HUES6 (cell line): Measurements from ENCODE around the gene NHLRC4.

Experiments used
- H3K27ac ChIP-seq: 2 replicates; pipeline ENCODE4 v1.7.0; 2013; ENCODE audit warnings: low read depth, mild to moderate bottlenecking, low read length, inconsistent platforms
- H3K27me3 ChIP-seq: 2 replicates; pipeline ENCODE4 v1.6.1; 2013; ENCODE audit warnings: low read length; ENCODE audit not compliant: control insufficient read depth, insufficient read depth
- H3K36me3 ChIP-seq: 2 replicates; pipeline ENCODE4 v1.6.1; 2013; ENCODE audit warnings: low read length; ENCODE audit not compliant: control insufficient read depth, insufficient read depth
- H3K4me1 ChIP-seq: 2 replicates; pipeline ENCODE4 v1.6.1; 2013; ENCODE audit warnings: low read length; ENCODE audit not compliant: control insufficient read depth, insufficient read depth
- H3K4me3 ChIP-seq: 2 replicates; pipeline ENCODE4 v1.5.1; 2013; ENCODE audit warnings: low read depth, low read length
- H3K9ac ChIP-seq: one replicate; pipeline ENCODE4 v1.6.1; 2013; ENCODE audit warnings: mild to moderate bottlenecking, low read length
- H3K9me3 ChIP-seq: 2 replicates; pipeline ENCODE4 v1.6.1; 2013; ENCODE audit warnings: low read depth, low read length; ENCODE audit not compliant: control insufficient read depth, insufficient read depth

NHLRC4 gene

DNA sequence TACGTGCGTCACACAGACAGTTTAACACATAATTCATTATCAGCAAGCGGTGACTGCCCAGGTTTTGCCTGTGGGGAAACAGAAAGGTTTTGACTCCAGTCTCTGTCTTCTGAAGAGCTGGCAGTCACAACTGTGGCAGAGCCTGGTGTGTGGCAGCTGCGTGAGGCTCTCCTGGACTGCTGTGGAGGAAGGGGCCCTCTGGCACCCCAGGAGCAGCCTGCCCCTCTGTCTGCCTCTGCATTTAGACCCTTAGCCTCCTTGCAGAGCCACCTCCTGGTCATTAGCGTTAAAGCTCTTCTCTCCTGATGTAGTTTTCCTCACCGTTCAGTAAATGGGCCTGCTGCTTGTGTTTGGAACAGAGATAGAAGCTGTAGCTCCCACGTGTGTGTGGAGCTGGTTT lies 34.0 kb downstream of the NHLRC4 start:
- Histone ChIP-seq H3K27ac (no peak overlapping the region), H3K4me3 (no peak overlapping the region), H3K9ac (no peak overlapping the region), H3K36me3 (peaks cover 3% of the 10 kb centered on the region; the same call in 1 of the 2 replicates), H3K9me3 (peaks cover 19% of the 10 kb centered on the region), H3K27me3 (no peaks in the 10 kb centered on the region), H3K4me1 (no peaks in the 10 kb centered on the region)

DNA sequence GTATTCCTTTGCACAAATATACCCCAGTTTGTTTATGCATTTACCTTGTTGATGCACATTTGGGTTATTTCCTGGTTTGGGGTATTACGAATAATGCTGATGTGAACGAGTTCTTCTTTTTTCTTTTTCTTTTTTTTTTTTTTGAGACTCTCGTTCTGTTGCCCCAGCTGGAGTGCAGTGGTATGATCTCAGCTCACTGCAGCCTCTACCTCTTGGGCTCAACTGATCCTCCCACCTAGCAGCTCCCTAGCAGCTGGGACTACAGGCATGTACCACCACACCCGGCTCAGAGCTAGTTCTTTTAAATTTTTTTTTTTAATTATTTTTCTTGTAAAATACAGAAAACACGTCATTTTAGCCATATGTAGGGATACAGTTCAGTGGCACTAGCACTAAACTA lies 37.1 kb downstream of the NHLRC4 start:
- H3K36me3 ChIP-seq: peaks cover 3% of the 10 kb centered on the region; the same call in 1 of the 2 replicates
- H3K4me3 ChIP-seq: no peak overlapping the region
- no peaks in the 10 kb centered on the region for H3K27me3 ChIP-seq
- H3K9me3 ChIP-seq: peaks cover 20% of the 10 kb centered on the region
- H3K4me1 ChIP-seq: 0 out of 2 replicates have a peak, but pooled peaks cover 4% of the 10 kb centered on the region
- no peak overlapping the region for H3K27ac ChIP-seq
- H3K9ac ChIP-seq: no peak overlapping the region

DNA sequence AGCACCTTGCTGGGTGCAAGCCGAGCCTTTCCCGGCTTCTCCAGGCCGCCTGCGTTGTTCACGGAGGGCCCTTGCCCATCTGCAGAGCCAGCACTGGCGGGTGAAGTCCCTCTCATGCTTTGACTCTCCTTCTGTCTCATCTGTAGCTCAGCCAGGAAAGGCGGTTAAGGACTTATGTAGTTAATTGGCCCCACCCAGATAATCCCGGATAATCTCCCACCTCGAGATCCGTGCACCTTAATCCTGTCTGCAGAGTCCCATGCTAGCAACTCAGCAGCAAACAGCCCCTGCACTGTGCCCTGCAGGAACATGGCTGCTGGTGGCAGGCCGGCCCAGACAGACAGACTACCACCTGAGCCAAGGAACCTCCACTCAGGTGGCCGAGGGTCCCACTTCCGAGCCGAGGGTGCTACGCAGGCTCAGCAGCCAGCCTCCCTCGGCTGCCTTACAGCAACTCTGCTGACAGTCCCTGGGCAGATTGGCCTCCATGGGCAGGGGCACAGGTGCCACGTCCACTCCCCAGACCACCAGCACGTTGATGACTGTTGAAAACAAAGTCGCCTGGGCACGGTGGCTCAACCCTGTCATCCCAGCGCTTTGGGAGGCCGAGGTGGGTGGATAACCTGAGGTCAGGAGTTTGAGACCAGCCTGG lies 40.0 kb downstream of the NHLRC4 start:
- no peaks in the 10 kb centered on the region; the same call in 1 of the 2 replicates for H3K36me3 ChIP-seq
- H3K4me3 ChIP-seq: no peak overlapping the region
- peaks cover 16% of the 10 kb centered on the region for H3K9me3 ChIP-seq
- no peak overlapping the region for H3K9ac ChIP-seq
- H3K4me1 ChIP-seq: 0 out of 2 replicates have a peak, but pooled peaks cover 4% of the 10 kb centered on the region
- no peak overlapping the region for H3K27ac ChIP-seq
- no peaks in the 10 kb centered on the region for H3K27me3 ChIP-seq

DNA sequence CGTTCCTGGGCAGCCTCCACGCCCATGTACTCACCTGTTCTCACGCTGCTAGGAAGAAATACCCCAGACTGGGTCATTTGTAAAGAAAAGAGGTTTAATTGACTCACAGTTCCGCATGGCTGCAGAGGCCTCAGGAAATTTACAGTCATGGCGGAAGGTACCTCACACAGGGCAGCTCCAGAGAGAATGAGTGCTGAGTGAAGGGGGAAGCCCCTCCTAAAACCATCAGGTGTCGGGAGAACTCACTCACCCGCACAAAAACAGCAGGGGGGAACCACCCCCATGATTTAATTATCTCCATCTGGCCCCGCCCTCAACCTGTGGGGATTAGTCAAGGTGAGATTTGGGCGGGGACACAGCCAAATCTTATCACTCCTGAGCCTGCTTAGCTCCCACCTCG lies 41.2 kb downstream of the NHLRC4 start:
- Histone ChIP-seq H3K9me3 (peaks cover 16% of the 10 kb centered on the region), H3K36me3 (no peaks in the 10 kb centered on the region; the same call in 1 of the 2 replicates), H3K4me1 (0 out of 2 replicates have a peak, but pooled peaks cover 4% of the 10 kb centered on the region), H3K4me3 (no peak overlapping the region), H3K27me3 (no peaks in the 10 kb centered on the region), H3K27ac (no peak overlapping the region), H3K9ac (no peak overlapping the region)

DNA sequence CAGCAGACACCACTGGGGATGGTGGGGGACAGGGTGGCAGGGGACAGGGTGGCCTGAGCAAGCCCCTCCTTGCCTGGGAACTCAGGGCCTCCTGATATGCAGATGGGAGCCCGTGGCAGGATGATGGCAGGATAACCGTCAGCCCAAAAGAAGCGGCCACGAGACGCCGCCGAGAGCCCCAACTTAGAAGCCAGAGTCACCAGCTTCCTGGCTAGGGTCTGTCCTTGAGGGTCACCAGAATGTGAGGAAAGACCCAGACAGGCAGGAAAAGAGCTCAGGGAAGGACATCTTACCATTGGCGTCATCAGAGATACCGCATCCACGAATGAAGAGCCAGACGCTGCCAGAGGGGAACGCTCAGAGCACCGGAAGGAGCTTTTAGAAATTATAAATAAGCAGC lies 42.5 kb downstream of the NHLRC4 start:
- H3K36me3 ChIP-seq: peaks cover 4% of the 10 kb centered on the region; the same call in 1 of the 2 replicates
- no peak overlapping the region for H3K27ac ChIP-seq
- 0 out of 2 replicates have a peak, but pooled peaks cover 4% of the 10 kb centered on the region for H3K4me1 ChIP-seq
- H3K9ac ChIP-seq: no peak overlapping the region
- peaks cover 16% of the 10 kb centered on the region for H3K9me3 ChIP-seq
- no peak overlapping the region for H3K4me3 ChIP-seq
- no peaks in the 10 kb centered on the region for H3K27me3 ChIP-seq

DNA sequence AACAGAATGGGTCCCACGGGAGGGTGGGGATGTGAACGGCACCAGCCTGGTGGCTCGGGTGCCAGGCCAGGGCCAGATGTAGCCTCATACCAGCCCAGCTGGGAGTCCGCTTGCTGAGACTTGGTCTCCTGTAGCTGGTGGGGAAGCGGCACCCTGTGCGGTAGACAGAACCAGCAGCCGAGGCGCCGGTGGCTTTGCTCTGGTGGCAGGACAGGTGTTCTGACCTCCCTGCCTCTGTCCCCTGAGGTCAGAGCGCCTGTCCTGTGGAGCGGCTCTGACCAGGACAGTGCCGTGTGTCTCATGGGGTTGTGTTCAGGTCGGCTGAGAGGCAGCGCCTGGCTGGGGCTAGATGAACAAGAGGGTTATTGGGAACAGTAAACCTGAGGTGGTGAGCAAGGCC lies 43.2 kb downstream of the NHLRC4 start:
- Histone ChIP-seq H3K27ac (no peak overlapping the region), H3K27me3 (no peaks in the 10 kb centered on the region), H3K4me3 (no peak overlapping the region), H3K36me3 (peaks cover 6% of the 10 kb centered on the region; the same call in 1 of the 2 replicates), H3K9ac (no peak overlapping the region), H3K9me3 (peaks cover 10% of the 10 kb centered on the region), H3K4me1 (0 out of 2 replicates have a peak, but pooled peaks cover 4% of the 10 kb centered on the region)

DNA sequence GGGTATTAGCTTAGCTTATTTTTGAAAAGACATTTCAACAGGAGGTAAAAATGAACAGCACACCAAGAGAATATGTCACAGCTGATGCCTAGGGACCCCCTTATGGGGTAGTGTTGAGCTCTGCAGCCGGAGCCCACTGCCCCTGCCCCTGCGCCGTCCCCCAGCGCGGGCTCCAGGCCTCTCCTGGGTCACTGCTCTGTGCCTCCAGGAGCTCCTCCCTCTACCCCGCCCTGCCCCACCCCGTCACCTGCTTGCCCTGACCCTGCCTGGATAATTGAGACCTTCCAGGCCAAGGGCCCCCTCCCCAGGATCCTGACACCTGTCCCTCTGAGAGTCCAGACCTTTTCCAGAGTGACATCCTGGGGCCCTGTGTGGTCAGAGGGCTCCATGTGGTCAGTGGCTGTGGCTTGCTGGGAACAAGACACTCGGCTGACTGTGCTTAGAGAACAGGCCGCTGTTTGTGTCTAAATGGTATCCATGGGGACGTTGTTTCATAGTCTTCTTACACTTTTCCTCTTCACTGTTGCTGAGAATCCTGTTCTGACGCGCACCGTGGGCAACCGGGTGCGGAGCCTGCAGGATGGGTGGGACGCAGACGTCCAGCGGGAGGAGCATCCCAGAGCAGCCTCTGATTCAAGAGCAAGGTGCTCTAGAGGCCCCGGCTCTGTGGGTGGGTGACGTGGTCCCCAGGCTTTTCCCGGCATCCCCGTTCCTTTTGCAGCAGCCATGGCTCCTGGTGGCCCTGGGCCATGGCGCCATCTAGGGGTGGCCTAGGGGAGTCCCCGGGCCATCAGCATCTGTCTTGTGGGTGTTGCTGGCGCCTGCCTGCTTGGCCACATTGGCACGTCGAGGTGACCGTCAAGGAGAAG lies 43.9 kb downstream of the NHLRC4 start:
- Histone ChIP-seq H3K4me1 (0 out of 2 replicates have a peak, but pooled peaks cover 4% of the 10 kb centered on the region), H3K27ac (no peak overlapping the region), H3K9ac (no peak overlapping the region), H3K27me3 (no peaks in the 10 kb centered on the region), H3K36me3 (peaks cover 6% of the 10 kb centered on the region; the same call in 1 of the 2 replicates), H3K4me3 (no peak overlapping the region), H3K9me3 (0 out of 2 replicates have a peak, but pooled peaks cover 2% of the 10 kb centered on the region)

DNA sequence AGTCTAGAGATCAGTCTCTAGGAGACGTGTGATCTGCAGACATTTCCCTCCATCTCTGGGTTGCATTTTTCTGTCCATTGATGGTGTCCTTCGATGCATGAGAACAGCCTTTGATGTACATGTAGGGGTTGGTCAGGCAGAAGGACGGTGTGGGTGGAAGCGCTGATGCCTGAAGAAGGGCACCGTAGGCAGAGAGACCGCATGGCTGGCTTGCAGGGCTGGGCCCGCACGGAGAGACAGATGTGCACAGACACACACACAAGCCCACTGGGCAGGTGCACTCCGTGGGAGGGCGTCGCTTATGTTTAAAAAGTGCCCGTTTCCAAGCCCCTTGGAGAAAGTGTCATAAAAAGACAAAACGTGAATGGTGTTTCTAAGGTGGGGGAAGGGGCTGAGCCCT lies 48.3 kb downstream of the NHLRC4 start:
- Histone ChIP-seq H3K4me3 (no peak overlapping the region), H3K36me3 (peaks cover 6% of the 10 kb centered on the region; the same call in 1 of the 2 replicates), H3K9ac (no peak overlapping the region), H3K27me3 (no peaks in the 10 kb centered on the region), H3K9me3 (no peaks in the 10 kb centered on the region), H3K27ac (no peak overlapping the region), H3K4me1 (no peaks in the 10 kb centered on the region)

DNA sequence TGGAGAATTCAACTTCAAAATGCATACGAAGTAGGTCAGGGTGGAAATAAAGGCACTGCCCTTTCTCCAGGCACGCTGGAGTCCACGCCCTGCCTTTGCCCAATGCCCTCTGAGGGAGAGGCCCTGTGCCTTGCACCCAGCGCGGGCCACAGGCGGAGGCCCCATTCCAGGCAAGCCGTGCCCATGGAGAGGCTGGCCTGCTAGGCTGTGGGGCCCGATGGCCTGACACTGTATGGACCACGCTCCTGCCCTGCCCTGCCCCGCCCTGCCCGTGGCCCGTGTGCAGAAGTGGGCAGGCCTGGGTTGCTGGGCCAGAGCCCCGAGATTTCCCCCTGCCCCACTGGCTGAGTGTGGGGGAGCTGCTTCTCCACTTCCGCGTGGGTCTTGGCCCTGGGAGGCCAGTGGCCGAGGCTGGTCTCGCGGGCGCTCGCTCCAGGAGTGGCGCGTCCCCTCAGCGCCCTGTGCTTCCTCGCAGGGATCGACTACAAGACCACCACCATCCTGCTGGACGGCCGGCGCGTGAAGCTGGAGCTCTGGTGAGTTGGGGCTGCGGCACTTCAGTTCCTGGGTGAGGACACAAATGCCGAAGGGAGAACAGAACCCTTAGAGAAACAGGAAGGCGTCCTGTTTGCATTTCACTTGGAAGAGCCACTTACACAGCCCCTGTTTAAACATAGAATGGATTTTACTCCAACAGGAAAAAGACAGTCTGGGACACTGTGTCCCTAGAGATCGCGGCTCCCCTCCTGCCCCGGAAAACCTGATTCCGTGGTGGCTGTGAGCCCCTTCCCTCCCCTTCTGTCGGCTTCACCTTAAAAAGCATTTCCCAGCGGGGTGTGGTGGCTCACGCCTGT lies 50.2 kb downstream of the NHLRC4 start:
- no peak overlapping the region for H3K9ac ChIP-seq
- no peak overlapping the region for H3K27ac ChIP-seq
- no peak overlapping the region for H3K4me3 ChIP-seq
- H3K4me1 ChIP-seq: peaks cover 8% of the 10 kb centered on the region
- peaks cover 6% of the 10 kb centered on the region; the same call in 1 of the 2 replicates for H3K36me3 ChIP-seq
- H3K27me3 ChIP-seq: no peaks in the 10 kb centered on the region
- H3K9me3 ChIP-seq: no peaks in the 10 kb centered on the region

DNA sequence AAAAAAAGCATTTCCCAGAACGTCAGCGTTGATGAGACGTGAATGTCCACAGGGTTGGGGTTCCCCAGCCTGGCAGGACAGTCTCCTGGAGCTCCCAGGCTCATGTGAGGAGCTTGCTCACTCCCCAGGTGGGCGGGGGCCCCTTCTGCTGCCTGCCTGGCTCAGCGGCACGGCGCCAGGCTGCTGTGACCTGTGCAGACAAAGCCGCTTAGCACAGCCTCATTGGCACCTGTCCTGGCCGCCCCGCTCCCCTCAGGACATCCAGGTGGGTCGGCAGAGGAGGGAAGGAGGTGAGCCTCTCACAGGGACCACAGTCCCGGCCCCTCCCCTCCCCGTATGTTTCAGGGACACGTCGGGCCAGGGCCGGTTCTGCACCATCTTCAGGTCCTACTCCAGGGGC lies 51.0 kb downstream of the NHLRC4 start:
- H3K27ac ChIP-seq: no peak overlapping the region
- H3K36me3 ChIP-seq: peaks cover 6% of the 10 kb centered on the region; the same call in 1 of the 2 replicates
- no peak overlapping the region for H3K9ac ChIP-seq
- no peaks in the 10 kb centered on the region for H3K27me3 ChIP-seq
- peaks cover 17% of the 10 kb centered on the region for H3K4me1 ChIP-seq
- H3K4me3 ChIP-seq: no peak overlapping the region
- no peaks in the 10 kb centered on the region for H3K9me3 ChIP-seq
